ENCODE measurements around the gene ABCA6.
"Not testable (repeated sequence)": the region's sequence is repeated elsewhere in the genome, so short reads cannot be mapped to it uniquely, and the experiment has no call there.

Gene ABCA6

GRCh38 chr17:69141431-69142174, at the start of gene ABCA6:
ABCA6 (minus strand) TSS chr17:69141895; CDS start chr17:69140703, 1,192 bp downstream.
- DNase-seq: no peak

- DNase-seq: no peak
These were observed 47.1 kb upstream of the ABCA6 start for GRCh38 chr17:69188796-69189195.

- DNase-seq: no peak
These were observed 46.4 kb upstream of the ABCA6 start for GRCh38 chr17:69188064-69188463.

GRCh38 chr17:69187294-69187693, 45.6 kb upstream of the ABCA6 start:
- DNase-seq: no peak

GRCh38 chr17:69179227-69179952, 37.7 kb upstream of the ABCA6 start:
- no peak for DNase-seq

GRCh38 chr17:69176457-69176795, 34.7 kb upstream of the ABCA6 start:
- DNase-seq: no peak

GRCh38 chr17:69175625-69176456, 34.1 kb upstream of the ABCA6 start:
- DNase-seq: no peak

- no peak for DNase-seq
These were observed 33.5 kb upstream of the ABCA6 start for GRCh38 chr17:69175262-69175624.

GRCh38 chr17:69173118-69173517, 31.4 kb upstream of the ABCA6 start:
- DNase-seq: no peak

GRCh38 chr17:69170377-69170776, 28.7 kb upstream of the ABCA6 start:
- DNase-seq: no peak

GRCh38 chr17:69168642-69169041, 26.9 kb upstream of the ABCA6 start:
- DNase-seq: not testable (repeated sequence)

- DNase-seq: no peak
These were observed 25.3 kb upstream of the ABCA6 start for GRCh38 chr17:69166957-69167356.

- no peak for DNase-seq
These were observed 22.5 kb upstream of the ABCA6 start for GRCh38 chr17:69164206-69164605.

GRCh38 chr17:69159418-69159817, 17.7 kb upstream of the ABCA6 start:
- no peak for DNase-seq

GRCh38 chr17:69154267-69154666, 12.6 kb upstream of the ABCA6 start:
- DNase-seq: no peak

GRCh38 chr17:69150333-69150732, 8.6 kb upstream of the ABCA6 start:
- DNase-seq: no peak

GRCh38 chr17:69147460-69147859, 5.8 kb upstream of the ABCA6 start:
- DNase-seq: no peak

GRCh38 chr17:69144331-69145255, 2.9 kb upstream of the ABCA6 start:
- DNase-seq: no peak

- DNase-seq: no peak
These were observed 2.1 kb upstream of the ABCA6 start for GRCh38 chr17:69143683-69144231.

- DNase-seq: no peak
These were observed 1.5 kb upstream of the ABCA6 start for GRCh38 chr17:69143151-69143550.

- DNase-seq: no peak
These were observed 594 bp upstream of the ABCA6 start for GRCh38 chr17:69142175-69142802.

GRCh38 chr17:69134112-69134511, 7.6 kb downstream of the ABCA6 start:
- no peak for DNase-seq
